Mesendoderm (in vitro differentiated cells): ENCODE measurements around the gene PPP1R13B.

Experiments
- DNase-seq: peaks from one replicate; pipeline ENCODE4 v3.0.0; 2013
- H2AK5ac ChIP-seq: 2 replicates; pipeline ENCODE4 v1.6.1; 2013; ENCODE audit warnings: low read length, inconsistent platforms
- H2BK120ac ChIP-seq: 2 replicates; pipeline ENCODE4 v1.6.1; 2013; ENCODE audit warnings: low read depth, mild to moderate bottlenecking, low read length, moderate library complexity, mixed read lengths
- H2BK15ac ChIP-seq: replicated peaks from 2 replicates; pipeline ENCODE4 v1.6.1; 2013; ENCODE audit warnings: low read depth, mild to moderate bottlenecking, moderate library complexity
- H2BK5ac ChIP-seq: 2 replicates; pipeline ENCODE4 v1.6.1; 2013; ENCODE audit warnings: low read length, inconsistent platforms
- H3K18ac ChIP-seq: 2 replicates; pipeline ENCODE4 v1.6.1; 2013; ENCODE audit warnings: mild to moderate bottlenecking, low read length, mixed read lengths
- H3K23ac ChIP-seq: one replicate; pipeline ENCODE4 v1.6.1; 2013; ENCODE audit warnings: low read length
- H3K27ac ChIP-seq: 2 replicates; pipeline ENCODE4 v1.5.1; 2013; ENCODE audit warnings: low read depth, mild to moderate bottlenecking, inconsistent platforms, low read length, moderate library complexity
- H3K27me3 ChIP-seq: 2 replicates; pipeline ENCODE4 v1.6.1; 2013; ENCODE audit warnings: low read length, control low read depth, mild to moderate bottlenecking, inconsistent platforms; ENCODE audit not compliant: insufficient read depth, poor library complexity
- H3K36me3 ChIP-seq: 2 replicates; pipeline ENCODE4 v1.6.1; 2013; ENCODE audit warnings: low read length, inconsistent platforms; ENCODE audit not compliant: control insufficient read depth, insufficient read depth
- H3K4ac ChIP-seq: one replicate; pipeline ENCODE4 v1.6.1; 2013; ENCODE audit warnings: low read depth, mild to moderate bottlenecking, low read length, moderate library complexity
- H3K4me1 ChIP-seq: 2 replicates; pipeline ENCODE4 v1.6.1; 2013; ENCODE audit warnings: low read depth, low read length, inconsistent platforms; ENCODE audit not compliant: control insufficient read depth
- H3K4me2 ChIP-seq: 2 replicates; pipeline ENCODE4 v1.6.1; 2013; ENCODE audit warnings: low read length
- H3K4me3 ChIP-seq: 2 replicates; pipeline ENCODE4 v1.5.1; 2013; ENCODE audit warnings: mild to moderate bottlenecking, low read length
- H3K56ac ChIP-seq: one replicate; pipeline ENCODE4 v1.6.1; 2013; ENCODE audit warnings: low read length
- H3K79me1 ChIP-seq: 2 replicates; pipeline ENCODE4 v1.6.1; 2013; ENCODE audit warnings: low read length, inconsistent platforms
- H3K79me2 ChIP-seq: 2 replicates; pipeline ENCODE4 v1.6.1; 2013; ENCODE audit warnings: mild to moderate bottlenecking, low read length; ENCODE audit not compliant: control insufficient read depth, insufficient read depth
- H3K9ac ChIP-seq: 2 replicates; pipeline ENCODE4 v1.6.1; 2013; ENCODE audit warnings: low read length, inconsistent platforms
- H4K5ac ChIP-seq: one replicate; pipeline ENCODE4 v1.6.1; 2013; ENCODE audit warnings: low read length
- H4K8ac ChIP-seq: one replicate; pipeline ENCODE4 v1.6.1; 2013; ENCODE audit warnings: low read depth, mild to moderate bottlenecking, control low read depth, low read length, moderate library complexity
- whole genome bisulfite sequencing: extraction: QIAGEN DNeasy Blood & Tissue Kit; methylation state at CpG from one replicate; pipeline ENCODE4 v1.1.7; 2013; ENCODE audit warnings: low lambda C conversion rate, missing lambda C conversion rate; ENCODE audit not compliant: insufficient coverage; ENCODE audit errors: extremely low coverage; 5-methylcytosine and 5-hydroxymethylcytosine counted together

Gene PPP1R13B

DNA sequence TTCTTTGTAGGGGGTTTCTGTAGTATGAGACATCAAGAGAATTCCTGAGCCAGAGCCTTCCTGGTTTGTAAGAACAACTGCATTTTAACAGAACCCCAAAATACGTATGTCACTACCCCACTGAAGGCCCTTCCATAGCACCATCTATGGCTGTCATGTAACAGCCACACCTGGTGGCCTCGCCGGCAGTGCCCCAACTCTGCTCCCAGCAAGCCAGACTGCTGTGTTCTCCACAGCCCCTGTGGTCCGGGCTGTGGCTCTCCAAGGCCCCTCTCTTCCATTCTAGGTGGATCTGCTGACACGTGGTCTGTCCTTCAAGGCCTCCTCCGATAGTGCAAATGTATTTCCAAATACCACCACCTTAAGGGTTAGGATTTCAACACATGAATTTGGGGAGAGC lies 9.9 kb upstream of the PPP1R13B start:
- no peak overlapping the region for H2BK120ac ChIP-seq
- no peaks in the 10 kb centered on the region for H3K27me3 ChIP-seq
- no CpG with 5 or more reads among the region's 6 CpGs for WGBS
- H3K4ac ChIP-seq: no peak overlapping the region
- no peak overlapping the region for H3K27ac ChIP-seq
- no peak for DNase-seq
- H3K79me1 ChIP-seq: no peaks in the 10 kb centered on the region
- no peak overlapping the region for H2BK5ac ChIP-seq
- no peaks in the 10 kb centered on the region for H3K36me3 ChIP-seq
- H3K56ac ChIP-seq: no peak overlapping the region
- no peak overlapping the region for H4K8ac ChIP-seq
- no peak overlapping the region for H3K9ac ChIP-seq
- no peak overlapping the region for H3K4me2 ChIP-seq
- no peaks in the 10 kb centered on the region for H3K79me2 ChIP-seq
- H3K4me1 ChIP-seq: peaks cover 8% of the 10 kb centered on the region
- H3K18ac ChIP-seq: no peak overlapping the region
- no peak overlapping the region for H3K23ac ChIP-seq
- no peak overlapping the region for H3K4me3 ChIP-seq
- H2AK5ac ChIP-seq: no peak overlapping the region
- H4K5ac ChIP-seq: no peak overlapping the region
- H2BK15ac ChIP-seq: no peak overlapping the region

DNA sequence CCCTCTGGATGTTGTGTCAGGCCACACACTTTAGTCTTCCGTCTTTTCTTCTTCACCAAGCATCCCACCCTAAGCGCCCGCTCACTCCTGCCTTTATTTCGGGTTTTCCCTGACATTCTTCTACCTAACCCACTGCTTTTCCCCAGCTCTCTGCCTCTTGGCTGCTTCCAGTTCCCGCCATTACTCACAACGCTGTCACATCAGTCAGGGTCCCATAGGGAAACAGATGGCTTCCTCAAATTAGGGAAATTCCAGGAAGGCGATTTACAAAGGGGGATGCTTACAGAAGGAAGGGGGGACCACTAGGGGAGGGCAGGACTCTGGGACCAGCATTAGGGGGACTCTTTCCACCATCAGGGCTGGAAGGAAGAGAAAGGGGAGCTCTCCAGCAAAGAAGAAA lies 9.2 kb upstream of the PPP1R13B start:
- Histone ChIP-seq H3K79me2 (no peaks in the 10 kb centered on the region), H3K4me3 (no peak overlapping the region), H3K27ac (no peak overlapping the region), H3K36me3 (no peaks in the 10 kb centered on the region), H2BK5ac (no peak overlapping the region), H2BK120ac (no peak overlapping the region), H2BK15ac (no peak overlapping the region), H3K18ac (no peak overlapping the region), H3K4me2 (no peak overlapping the region), H3K23ac (no peak overlapping the region), H3K79me1 (no peaks in the 10 kb centered on the region), H3K4me1 (peaks cover 8% of the 10 kb centered on the region), H4K8ac (no peak overlapping the region), H2AK5ac (no peak overlapping the region), H4K5ac (no peak overlapping the region), H3K9ac (no peak overlapping the region), H3K27me3 (no peaks in the 10 kb centered on the region), H3K4ac (no peak overlapping the region), H3K56ac (peak overlapping the region; percentile 50)
- WGBS: no CpG with 5 or more reads among the region's 7 CpGs
- no peak for DNase-seq

DNA sequence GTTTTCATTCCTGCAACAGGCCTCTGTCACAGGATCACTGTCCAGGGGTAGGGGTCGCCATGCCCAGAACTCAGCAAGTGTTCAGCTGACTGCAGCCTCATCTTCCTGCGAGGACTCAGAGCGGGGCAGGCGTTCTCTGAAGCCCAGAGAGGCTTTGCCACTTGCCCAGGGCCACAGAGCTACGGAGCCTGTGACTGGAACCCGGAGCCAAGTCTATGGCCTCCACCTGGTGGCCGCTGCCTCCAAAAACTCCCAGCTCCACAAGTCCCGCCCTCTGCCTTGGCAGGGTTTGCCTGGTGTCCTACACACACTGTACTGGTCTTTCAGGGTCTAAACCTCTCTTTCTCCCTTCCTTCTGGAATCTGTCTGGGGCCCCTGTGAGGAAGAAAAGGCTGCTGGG lies 8.7 kb upstream of the PPP1R13B start:
- Histone ChIP-seq H3K4me3 (no peak overlapping the region), H2BK120ac (no peak overlapping the region), H3K27me3 (no peaks in the 10 kb centered on the region), H3K36me3 (no peaks in the 10 kb centered on the region), H3K4me2 (no peak overlapping the region), H3K23ac (no peak overlapping the region), H2BK5ac (no peak overlapping the region), H3K27ac (no peak overlapping the region), H3K4me1 (peaks cover 8% of the 10 kb centered on the region), H4K8ac (no peak overlapping the region), H2AK5ac (no peak overlapping the region), H3K9ac (peak overlapping the region; percentile 35), H3K56ac (peak overlapping the region; percentile 62), H3K4ac (peak overlapping the region; percentile 41), H3K18ac (peak overlapping the region; percentile 7), H3K79me1 (no peaks in the 10 kb centered on the region), H4K5ac (no peak overlapping the region), H2BK15ac (no peak overlapping the region), H3K79me2 (no peaks in the 10 kb centered on the region)
- DNase-seq: peak; percentile 60
- no CpG with 5 or more reads among the region's 8 CpGs for WGBS

DNA sequence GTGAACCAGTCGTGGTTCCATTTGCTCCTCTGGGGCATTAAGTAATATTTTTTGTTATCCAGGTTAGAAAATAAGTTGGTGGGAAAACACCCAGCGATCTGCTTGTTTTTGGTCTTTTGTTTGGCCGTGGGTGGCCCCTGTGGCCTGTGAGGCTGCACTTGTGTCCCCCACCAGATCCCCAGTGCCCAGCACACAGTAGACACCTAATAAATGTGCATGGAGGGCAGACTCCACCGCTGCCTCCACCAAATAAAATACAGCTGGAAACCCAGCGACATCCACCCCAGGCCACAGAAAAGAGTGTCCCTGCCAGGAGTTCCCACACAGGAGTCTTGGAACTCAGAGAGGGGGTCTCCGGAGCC lies 8.3 kb upstream of the PPP1R13B start:
- Histone ChIP-seq H3K4me2 (no peak overlapping the region), H2BK120ac (no peak overlapping the region), H3K9ac (peak overlapping the region; percentile 35), H3K56ac (peak overlapping the region; percentile 62), H3K36me3 (no peaks in the 10 kb centered on the region), H3K4ac (peak overlapping the region; percentile 41), H3K27ac (peak overlapping the region; percentile 46), H3K4me3 (no peak overlapping the region), H3K79me2 (no peaks in the 10 kb centered on the region), H4K8ac (no peak overlapping the region), H3K4me1 (peaks cover 8% of the 10 kb centered on the region), H3K23ac (no peak overlapping the region), H3K27me3 (no peaks in the 10 kb centered on the region), H2BK5ac (peak overlapping the region; percentile 63), H3K79me1 (no peaks in the 10 kb centered on the region), H2AK5ac (no peak overlapping the region), H3K18ac (peak overlapping the region; percentile 7), H2BK15ac (no peak overlapping the region), H4K5ac (no peak overlapping the region)
- no CpG with 5 or more reads among the region's 6 CpGs for WGBS
- no peak for DNase-seq

DNA sequence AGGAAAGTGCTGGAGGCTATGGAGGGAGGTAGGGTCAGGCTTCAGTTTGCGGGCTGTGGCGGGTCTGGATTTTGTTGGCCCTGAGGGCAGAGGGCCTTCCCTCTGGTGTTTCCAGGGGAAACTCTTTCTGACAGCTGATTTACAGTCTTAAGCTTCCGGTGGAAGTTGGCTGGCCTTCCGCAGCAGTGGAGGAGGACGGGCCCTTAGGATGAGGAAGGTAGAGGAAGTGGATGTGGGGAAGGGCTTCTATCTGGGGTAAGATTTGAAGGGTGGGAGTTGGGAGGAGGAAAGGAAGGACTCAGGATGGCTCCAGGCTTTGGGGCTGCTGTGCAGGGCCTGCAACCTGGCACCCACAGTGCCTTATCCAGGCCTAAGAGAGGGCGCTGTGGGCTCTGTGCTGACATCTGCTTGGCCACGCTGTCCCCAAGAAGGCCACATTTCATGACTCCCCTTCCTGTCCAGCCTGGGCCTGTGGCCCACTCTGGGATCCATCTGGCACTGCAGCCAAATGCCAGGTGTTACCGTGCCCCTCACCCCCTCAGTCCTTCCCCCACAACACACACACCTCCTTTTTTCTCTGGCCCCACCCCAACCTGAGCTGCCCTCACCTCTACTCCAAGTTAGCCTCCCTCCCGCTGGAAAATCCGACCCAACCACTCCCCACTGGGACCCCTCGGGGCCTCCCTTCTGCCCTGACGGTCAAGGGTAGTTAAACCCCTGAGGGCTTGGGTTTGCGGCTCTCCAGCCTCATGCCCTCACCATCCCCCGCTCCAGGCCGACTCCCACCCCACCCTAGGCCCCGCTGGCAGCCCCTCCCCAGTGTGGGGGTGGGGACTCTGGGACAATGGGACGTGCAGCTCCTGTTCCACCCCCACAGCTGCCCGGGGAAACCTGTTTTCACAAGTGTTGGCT lies 7.7 kb upstream of the PPP1R13B start:
- Histone ChIP-seq H3K56ac (peak overlapping the region; percentile 90), H3K27ac (peak overlapping the region; percentile 2), H4K8ac (no peak overlapping the region), H2BK120ac (no peak overlapping the region), H3K9ac (peak overlapping the region; percentile 67), H3K4me1 (peaks cover 8% of the 10 kb centered on the region), H3K79me1 (no peaks in the 10 kb centered on the region), H3K18ac (peak overlapping the region; percentile 7), H3K4me2 (peak overlapping the region; percentile 1), H3K36me3 (no peaks in the 10 kb centered on the region), H3K79me2 (no peaks in the 10 kb centered on the region), H2BK5ac (peak overlapping the region; percentile 93), H3K4ac (peak overlapping the region; percentile 17), H2BK15ac (no peak overlapping the region), H3K4me3 (no peak overlapping the region), H3K23ac (no peak overlapping the region), H2AK5ac (peak overlapping the region; percentile 37), H3K27me3 (no peaks in the 10 kb centered on the region), H4K5ac (no peak overlapping the region)
- peak; percentile 81 for DNase-seq
- no CpG with 5 or more reads among the region's 18 CpGs for WGBS
